Medulla oblongata (tissue), 1 donor: Measurements from ENCODE around the gene RABL2B.

Experiments used
- DNase-seq: peaks from one replicate; pipeline ENCODE4 v3.0.0-alpha.2; 2015; ENCODE audit errors: extremely low spot score

Gene RABL2B

GRCh38 chr22:50722716-50723428, 60.6 kb downstream of the RABL2B start:
- no peak for DNase-seq

GRCh38 chr22:50722048-50722701, 61.3 kb downstream of the RABL2B start:
- no peak for DNase-seq

GRCh38 chr22:50721257-50721844, 62.1 kb downstream of the RABL2B start:
- DNase-seq = no peak

DNA sequence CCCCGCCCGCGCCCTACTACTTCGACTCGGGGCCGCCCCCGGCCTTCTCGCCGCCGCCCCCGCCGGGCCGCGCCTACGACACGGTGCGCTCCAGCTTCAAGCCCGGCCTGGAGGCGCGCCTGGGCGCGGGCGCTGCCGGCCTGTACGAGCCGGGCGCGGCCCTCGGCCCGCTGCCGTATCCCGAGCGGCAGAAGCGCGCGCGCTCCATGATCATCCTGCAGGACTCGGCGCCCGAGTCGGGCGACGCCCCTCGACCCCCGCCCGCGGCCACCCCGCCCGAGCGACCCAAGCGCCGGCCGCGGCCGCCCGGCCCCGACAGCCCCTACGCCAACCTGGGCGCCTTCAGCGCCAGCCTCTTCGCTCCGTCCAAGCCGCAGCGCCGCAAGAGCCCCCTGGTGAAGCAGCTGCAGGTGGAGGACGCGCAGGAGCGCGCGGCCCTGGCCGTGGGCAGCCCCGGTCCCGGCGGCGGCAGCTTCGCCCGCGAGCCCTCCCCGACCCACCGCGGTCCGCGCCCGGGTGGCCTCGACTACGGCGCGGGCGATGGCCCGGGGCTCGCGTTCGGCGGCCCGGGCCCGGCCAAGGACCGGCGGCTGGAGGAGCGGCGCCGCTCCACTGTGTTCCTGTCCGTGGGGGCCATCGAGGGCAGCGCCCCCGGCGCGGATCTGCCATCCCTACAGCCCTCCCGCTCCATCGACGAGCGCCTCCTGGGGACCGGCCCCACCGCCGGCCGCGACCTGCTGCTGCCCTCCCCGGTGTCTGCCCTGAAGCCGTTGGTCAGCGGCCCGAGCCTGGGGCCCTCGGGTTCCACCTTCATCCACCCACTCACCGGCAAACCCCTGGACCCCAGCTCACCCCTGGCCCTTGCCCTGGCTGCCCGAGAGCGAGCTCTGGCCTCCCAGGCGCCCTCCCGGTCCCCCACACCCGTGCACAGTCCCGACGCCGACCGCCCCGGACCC, 62.9 kb downstream of the RABL2B start:
- DNase-seq = no peak

DNA sequence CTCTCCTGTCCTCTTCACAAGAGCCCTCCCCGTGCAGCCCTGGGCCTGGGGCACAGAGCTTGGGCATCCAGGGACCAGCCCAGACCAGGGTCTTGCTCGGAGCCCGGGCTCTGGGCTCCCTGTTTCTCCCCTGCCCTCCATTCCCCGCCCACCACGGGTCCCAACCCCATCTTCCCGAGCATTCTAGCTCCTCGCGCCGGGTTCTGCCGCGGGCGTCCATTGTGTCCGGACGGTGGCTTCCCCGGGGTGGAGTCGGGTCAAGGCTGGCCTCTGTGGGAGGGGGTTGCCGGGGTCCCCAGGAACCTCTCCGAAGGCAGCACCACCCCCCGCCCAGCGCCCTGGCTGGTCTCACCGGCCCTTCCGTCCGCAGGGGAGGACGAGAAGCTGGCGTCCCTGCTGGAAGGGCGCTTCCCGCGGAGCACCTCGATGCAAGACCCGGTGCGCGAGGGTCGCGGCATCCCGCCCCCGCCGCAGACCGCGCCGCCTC, 63.6 kb downstream of the RABL2B start:
- no peak for DNase-seq

GRCh38 chr22:50718352-50718709, 65.1 kb downstream of the RABL2B start:
- DNase-seq = no peak

GRCh38 chr22:50717709-50718351, 65.6 kb downstream of the RABL2B start:
- peak; percentile 34 for DNase-seq
